Measurements from ENCODE around the gene GIMD1. TPM values are rescaled to one million over a fixed set of nuclear protein-coding genes. Genes with fewer than 3 reads are reported as not detected.
A peak's percentile ranks its signal among the peaks of the same experiment; 100 is the strongest.

Gene GIMD1
- total RNA-seq, 4 donors from 2014 or later: not detected

GRCh38 chr4:106320235-106320634 lies 48.3 kb downstream of the GIMD1 start:
- DNase-seq: no peak
- WGBS, 2 donors: 93 to 100% methylated on average over 1 of the region's 1 CpG
- intact Hi-C loops (cut with DNase I): no loop called here
- no peaks in the 10 kb centered on the region for H3K27me3 ChIP-seq
- H3K36me3 ChIP-seq: peaks cover 0 to 30% (median 0%) of the 10 kb centered on the region in 3 donors
- H3K27ac ChIP-seq: no peak overlapping the region
- H3K4me3 ChIP-seq: no peak overlapping the region
- TF ChIP-seq, protein P1, sequence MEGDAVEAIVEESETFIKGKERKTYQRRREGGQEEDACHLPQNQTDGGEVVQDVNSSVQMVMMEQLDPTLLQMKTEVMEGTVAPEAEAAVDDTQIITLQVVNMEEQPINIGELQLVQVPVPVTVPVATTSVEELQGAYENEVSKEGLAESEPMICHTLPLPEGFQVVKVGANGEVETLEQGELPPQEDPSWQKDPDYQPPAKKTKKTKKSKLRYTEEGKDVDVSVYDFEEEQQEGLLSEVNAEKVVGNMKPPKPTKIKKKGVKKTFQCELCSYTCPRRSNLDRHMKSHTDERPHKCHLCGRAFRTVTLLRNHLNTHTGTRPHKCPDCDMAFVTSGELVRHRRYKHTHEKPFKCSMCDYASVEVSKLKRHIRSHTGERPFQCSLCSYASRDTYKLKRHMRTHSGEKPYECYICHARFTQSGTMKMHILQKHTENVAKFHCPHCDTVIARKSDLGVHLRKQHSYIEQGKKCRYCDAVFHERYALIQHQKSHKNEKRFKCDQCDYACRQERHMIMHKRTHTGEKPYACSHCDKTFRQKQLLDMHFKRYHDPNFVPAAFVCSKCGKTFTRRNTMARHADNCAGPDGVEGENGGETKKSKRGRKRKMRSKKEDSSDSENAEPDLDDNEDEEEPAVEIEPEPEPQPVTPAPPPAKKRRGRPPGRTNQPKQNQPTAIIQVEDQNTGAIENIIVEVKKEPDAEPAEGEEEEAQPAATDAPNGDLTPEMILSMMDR (IDR thresholded peaks at IDR 0.05): no peak
- no peak for TF ChIP-seq POLR2A (IDR thresholded peaks at IDR 0.05)
- peaks cover 8 to 26% (median 12%) of the 10 kb centered on the region in 3 donors for H3K4me1 ChIP-seq
- no peaks in the 10 kb centered on the region for H3K9me3 ChIP-seq

- TF ChIP-seq POLR2A (IDR thresholded peaks at IDR 0.05): no peak
- Histone ChIP-seq H3K4me3 (no peak overlapping the region), H3K4me1 (peaks cover 13 to 43% (median 15%) of the 10 kb centered on the region in 3 donors), H3K36me3 (peaks cover 0 to 20% (median 0%) of the 10 kb centered on the region in 3 donors), H3K27me3 (no peaks in the 10 kb centered on the region), H3K9me3 (no peaks in the 10 kb centered on the region), H3K27ac (no peak overlapping the region)
- no peak for DNase-seq
- intact Hi-C loops (cut with DNase I): no loop called here
Measured at GRCh38 chr4:106318511-106318910, 50.1 kb downstream of the GIMD1 start.

DNA sequence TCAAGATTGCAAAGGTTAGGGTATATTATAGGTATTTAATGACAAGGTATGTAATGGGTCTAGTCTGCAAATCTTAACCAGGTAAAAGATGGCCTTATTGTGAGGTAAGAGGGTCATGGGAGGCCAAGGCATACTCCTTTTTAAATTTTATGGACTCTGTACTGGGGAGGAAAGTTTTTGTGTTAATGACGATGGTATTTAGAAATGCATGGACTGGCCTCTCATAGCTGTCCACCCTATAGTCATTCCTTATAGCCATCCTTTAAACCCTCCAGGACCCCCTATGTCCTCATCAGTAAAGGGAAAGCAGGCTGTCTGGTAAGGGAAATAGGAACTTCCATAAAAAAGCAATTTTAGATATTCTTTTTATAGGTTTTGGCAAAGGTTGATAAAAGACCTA lies 50.8 kb downstream of the GIMD1 start:
- intact Hi-C loops (cut with DNase I): no loop called here
- Histone ChIP-seq H3K36me3 (peaks cover 0 to 20% (median 0%) of the 10 kb centered on the region in 3 donors), H3K27me3 (no peaks in the 10 kb centered on the region), H3K4me1 (peaks cover 13 to 50% (median 15%) of the 10 kb centered on the region in 3 donors), H3K9me3 (no peaks in the 10 kb centered on the region), H3K4me3 (peak overlapping the region in 2 of 4 donors; percentile 80 to 94), H3K27ac (no peak overlapping the region)
- no peak for DNase-seq
- TF ChIP-seq, protein P1 (IDR thresholded peaks at IDR 0.05): no peak
- no peak for TF ChIP-seq POLR2A (IDR thresholded peaks at IDR 0.05)
- 63 to 92% methylated on average over 1 of the region's 1 CpG for WGBS, 2 donors

- Histone ChIP-seq H3K36me3 (peaks cover 0 to 18% (median 0%) of the 10 kb centered on the region in 3 donors), H3K4me1 (peaks cover 13 to 51% (median 15%) of the 10 kb centered on the region in 3 donors), H3K9me3 (no peaks in the 10 kb centered on the region), H3K4me3 (peak overlapping the region; percentile 80 to 97 (median 90)), H3K27ac (peak overlapping the region; percentile 95 to 98 (median 97)), H3K27me3 (no peaks in the 10 kb centered on the region)
- WGBS, 2 donors: 3 to 5% methylated on average over 12 to 13 of the region's 13 CpGs
- no peak for TF ChIP-seq POLR2A (IDR thresholded peaks at IDR 0.05)
- TF ChIP-seq, protein P1 (IDR thresholded peaks at IDR 0.05): no peak
- intact Hi-C loops (cut with DNase I): no loop called here
- no peak for DNase-seq
Measured at GRCh38 chr4:106316773-106317409, 51.7 kb downstream of the GIMD1 start.

GRCh38 chr4:106315968-106316772 lies 52.4 kb downstream of the GIMD1 start, which contains the start of the genes AIMP1 and TBCK:
TSS of gene AIMP1 (plus strand) at chr4:106316550. CDS start at chr4:106325010, 8,460 bp downstream.
TSS of gene TBCK (minus strand) at chr4:106316209. CDS start at chr4:106308960, 7,249 bp downstream.
- H3K4me3 ChIP-seq: peak within 1 kb of the TSS; percentile 80 to 97 (median 90)
- peak; percentile 53 for DNase-seq
- no peaks in the 10 kb centered on the region for H3K27me3 ChIP-seq
- H3K27ac ChIP-seq: peak within 1 kb of the TSS; percentile 95 to 98 (median 97)
- TF ChIP-seq POLR2A (IDR thresholded peaks at IDR 0.05): peak in 2 of 4 donors; percentile 71 to 76
- TF ChIP-seq, protein P1 (IDR thresholded peaks at IDR 0.05): no peak
- H3K36me3 ChIP-seq: peaks cover 0 to 11% (median 0%) of the 10 kb centered on the region in 3 donors
- H3K4me1 ChIP-seq: peaks cover 13 to 51% (median 15%) of the 10 kb centered on the region in 3 donors
- intact Hi-C loops (cut with DNase I): no loop called here
- WGBS, 2 donors: 0% methylated on average over 16 to 19 of the region's 44 CpGs
- no peaks in the 10 kb centered on the region for H3K9me3 ChIP-seq
